ENCODE measurements around the gene FIBCD1. TPM values are rescaled to one million over a fixed set of nuclear protein-coding genes. Genes with fewer than 3 reads are reported as not detected.

The FIBCD1 gene
- total RNA-seq, 1 experiment from 2014 or later: 7.1 TPM

DNA sequence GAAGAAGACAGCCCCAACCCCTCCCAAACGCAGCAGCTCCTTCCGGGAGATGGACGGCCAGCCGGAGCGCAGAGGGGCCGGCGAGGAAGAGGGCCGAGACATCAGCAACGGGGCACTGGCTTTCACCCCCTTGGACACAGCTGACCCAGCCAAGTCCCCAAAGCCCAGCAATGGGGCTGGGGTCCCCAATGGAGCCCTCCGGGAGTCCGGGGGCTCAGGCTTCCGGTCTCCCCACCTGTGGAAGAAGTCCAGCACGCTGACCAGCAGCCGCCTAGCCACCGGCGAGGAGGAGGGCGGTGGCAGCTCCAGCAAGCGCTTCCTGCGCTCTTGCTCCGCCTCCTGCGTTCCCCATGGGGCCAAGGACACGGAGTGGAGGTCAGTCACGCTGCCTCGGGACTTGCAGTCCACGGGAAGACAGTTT lies 54.9 kb downstream of the FIBCD1 start:
- H3K9me3 Mint-ChIP-seq: no peaks in the 10 kb centered on the region
- Histone ChIP-seq H3K56ac (ENCODE audit: insufficient read length, low read depth, low read length) (no peak overlapping the region), H4K5ac (ENCODE audit: insufficient read length, low read depth, low read length) (no peak overlapping the region), H2BK120ac (ENCODE audit: low read depth, low read length, poor library complexity, severe bottlenecking) (no peak overlapping the region), H2BK12ac (ENCODE audit: insufficient read length, low read depth, low read length) (no peak overlapping the region), H3K4me2 (ENCODE audit: insufficient read depth, insufficient read length, low read length) (no peak overlapping the region), H2AK5ac (ENCODE audit: insufficient read length, low read length) (no peak overlapping the region), H3K18ac (ENCODE audit: insufficient read length, low read depth, low read length) (no peak overlapping the region), H2BK15ac (ENCODE audit: low read depth, low read length) (no peak overlapping the region), H2BK5ac (ENCODE audit: insufficient read length, low read length) (no peak overlapping the region), H3K4me1 (ENCODE audit: insufficient read depth, low read length) (no peaks in the 10 kb centered on the region), H3K23me2 (ENCODE audit: insufficient read length, low read depth, low read length, poor library complexity, severe bottlenecking) (no peaks in the 10 kb centered on the region), H3K14ac (ENCODE audit: insufficient read depth, low read length) (no peak overlapping the region), H3K79me2 (ENCODE audit: insufficient read depth, low read length) (no peaks in the 10 kb centered on the region), H4K91ac (ENCODE audit: insufficient read length, low read depth, low read length) (no peak overlapping the region), H2BK20ac (ENCODE audit: low read depth, low read length, poor library complexity, severe bottlenecking) (no peak overlapping the region), H3K27me3 (ENCODE audit: insufficient read depth, low read length) (no peaks in the 10 kb centered on the region), H3K9ac (ENCODE audit: extremely low read depth, insufficient read length, low read length) (no peak overlapping the region), H2AFZ (ENCODE audit: low read length) (no peak overlapping the region), H3K27ac (ENCODE audit: insufficient read length, low read depth, low read length) (no peak overlapping the region), H3T11ph (ENCODE audit: low read length) (no peak overlapping the region), H3K23ac (ENCODE audit: insufficient read length, low read depth, low read length) (no peak overlapping the region), H3K9me3 (ENCODE audit: control insufficient read depth, low read depth, low read length) (no peaks in the 10 kb centered on the region), H3K79me1 (ENCODE audit: insufficient read depth, low read depth, low read length, poor library complexity, severe bottlenecking) (no peaks in the 10 kb centered on the region), H4K8ac (replicated peaks; ENCODE audit: insufficient read length, low read depth, low read length) (no peak overlapping the region), H3K4ac (ENCODE audit: low read depth, low read length) (no peak overlapping the region), H4K20me1 (ENCODE audit: control insufficient read depth, insufficient read depth, insufficient read length) (peaks cover 2% of the 10 kb centered on the region)
- no peak overlapping the region for H3K4me3 Mint-ChIP-seq
- no CpG with 5 or more reads among the region's 25 CpGs for WGBS (ENCODE audit: extremely low coverage, insufficient read length, low lambda C conversion rate)
- TF ChIP-seq, protein P1, sequence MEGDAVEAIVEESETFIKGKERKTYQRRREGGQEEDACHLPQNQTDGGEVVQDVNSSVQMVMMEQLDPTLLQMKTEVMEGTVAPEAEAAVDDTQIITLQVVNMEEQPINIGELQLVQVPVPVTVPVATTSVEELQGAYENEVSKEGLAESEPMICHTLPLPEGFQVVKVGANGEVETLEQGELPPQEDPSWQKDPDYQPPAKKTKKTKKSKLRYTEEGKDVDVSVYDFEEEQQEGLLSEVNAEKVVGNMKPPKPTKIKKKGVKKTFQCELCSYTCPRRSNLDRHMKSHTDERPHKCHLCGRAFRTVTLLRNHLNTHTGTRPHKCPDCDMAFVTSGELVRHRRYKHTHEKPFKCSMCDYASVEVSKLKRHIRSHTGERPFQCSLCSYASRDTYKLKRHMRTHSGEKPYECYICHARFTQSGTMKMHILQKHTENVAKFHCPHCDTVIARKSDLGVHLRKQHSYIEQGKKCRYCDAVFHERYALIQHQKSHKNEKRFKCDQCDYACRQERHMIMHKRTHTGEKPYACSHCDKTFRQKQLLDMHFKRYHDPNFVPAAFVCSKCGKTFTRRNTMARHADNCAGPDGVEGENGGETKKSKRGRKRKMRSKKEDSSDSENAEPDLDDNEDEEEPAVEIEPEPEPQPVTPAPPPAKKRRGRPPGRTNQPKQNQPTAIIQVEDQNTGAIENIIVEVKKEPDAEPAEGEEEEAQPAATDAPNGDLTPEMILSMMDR (conservative IDR thresholded peaks at IDR 0.05): no peak
- peaks cover 45 to 88% (median 84%) of the 10 kb centered on the region in 3 experiments for H3K36me3 Mint-ChIP-seq (ENCODE audit: insufficient read depth in 1 of 3, low read depth in 3 of 3)
- H3K27ac Mint-ChIP-seq: peak overlapping the region in 2 of 3 experiments; percentile 55 to 87; a peak in 3 of 7 replicates
- H3K27me3 Mint-ChIP-seq (ENCODE audit: low read depth): no peaks in the 10 kb centered on the region
- peaks cover 3 to 5% of the 10 kb centered on the region in 2 experiments; a peak in 3 of 4 replicates for H3K4me1 Mint-ChIP-seq
- no peak for DNase-seq

Measured in H9 (cell line).